HG02852 (cell line): Measurements from ENCODE around the gene TEKT5.
"Not testable (repeated sequence)": the region's sequence is repeated elsewhere in the genome, so short reads cannot be mapped to it uniquely, and the experiment has no call there.

ENCODE experiments used
- ATAC-seq: cut with Tn5 transposase; IDR thresholded peaks from one replicate; pipeline ENCODE4 v1.9.1; 2021; ENCODE audit warnings: mild to moderate bottlenecking, moderate library complexity; ENCODE audit not compliant: unreplicated experiment

TEKT5 gene

GRCh38 chr16:10660950-10661635 is 33.6 kb downstream of the TEKT5 start:
- no peak for ATAC-seq

- no peak for ATAC-seq
These were observed 35.8 kb downstream of the TEKT5 start for GRCh38 chr16:10658943-10659342.

GRCh38 chr16:10657925-10658324 is 36.8 kb downstream of the TEKT5 start:
- ATAC-seq, result no peak

- no peak for ATAC-seq
These were observed 38.1 kb downstream of the TEKT5 start for GRCh38 chr16:10656618-10657017.

- ATAC-seq, result no peak
These were observed 39.2 kb downstream of the TEKT5 start for GRCh38 chr16:10655415-10655977.

GRCh38 chr16:10654592-10655414 is 39.9 kb downstream of the TEKT5 start:
- ATAC-seq, result no peak

- ATAC-seq, result no peak
These were observed 41.8 kb downstream of the TEKT5 start for GRCh38 chr16:10652730-10653590.

- ATAC-seq, result not testable (repeated sequence)
These were observed 45.6 kb downstream of the TEKT5 start for GRCh38 chr16:10649098-10649497.

- no peak for ATAC-seq
These were observed 46.9 kb downstream of the TEKT5 start for GRCh38 chr16:10647721-10648296.

GRCh38 chr16:10647264-10647720 is 47.4 kb downstream of the TEKT5 start:
- ATAC-seq, result no peak

GRCh38 chr16:10646581-10647263 is 48.0 kb downstream of the TEKT5 start:
- no peak for ATAC-seq

GRCh38 chr16:10646228-10646580 is 48.5 kb downstream of the TEKT5 start:
- no peak for ATAC-seq

GRCh38 chr16:10644092-10644491 is 50.6 kb downstream of the TEKT5 start:
- ATAC-seq, result no peak

- no peak for ATAC-seq
These were observed 51.8 kb downstream of the TEKT5 start for GRCh38 chr16:10642964-10643363.

- ATAC-seq, result no peak
These were observed 52.5 kb downstream of the TEKT5 start for GRCh38 chr16:10641953-10642949.

- no peak for ATAC-seq
These were observed 53.2 kb downstream of the TEKT5 start for GRCh38 chr16:10641555-10641952.

- no peak for ATAC-seq
These were observed 53.8 kb downstream of the TEKT5 start for GRCh38 chr16:10640934-10641333.

- ATAC-seq, result no peak
These were observed 56.6 kb downstream of the TEKT5 start for GRCh38 chr16:10638101-10638500.
